Right lobe of liver (tissue), 4 donors: Measurements from ENCODE around the gene SYVN1.

Experiments used
- CTCF ChIP-seq, 4 donors: fragments of 200-600 bp in 3 of 4; fragments of 450-650 bp in 1 of 4; IDR thresholded peaks; one replicate each; pipeline versions ENCODE4 v1.5.1 to v1.8.0; 2016 to 2022; ENCODE audit warnings: antibody characterized with exemption in 4 of 4, mild to moderate bottlenecking in 2 of 4
- POLR2A ChIP-seq: fragments of 450-650 bp; IDR thresholded peaks from one replicate; pipeline ENCODE4 v1.6.1; 2017; ENCODE audit warnings: antibody characterized with exemption, mild to moderate bottlenecking
- donor health status: DM: no; HTN: no; CAD: no.
- donor health status: DM: no; HTN: no; CAD: no.
- donor health status: DM: no; HTN: yes; CAD: no.

- TF ChIP-seq CTCF (IDR thresholded peaks at IDR 0.05) (no peak), POLR2A (no peak)
Observed at GRCh38 chr11:65172600-65172999, 38.3 kb upstream of the SYVN1 start.
